ENCODE data around the gene WDR90. TPM values are rescaled to one million over a fixed set of nuclear protein-coding genes. Genes with fewer than 3 reads are reported as not detected.
A peak's percentile ranks its signal among the peaks of the same experiment; 100 is the strongest.

The WDR90 gene
- total RNA-seq, 1 donor from 2014 or later = 33.7 TPM

DNA sequence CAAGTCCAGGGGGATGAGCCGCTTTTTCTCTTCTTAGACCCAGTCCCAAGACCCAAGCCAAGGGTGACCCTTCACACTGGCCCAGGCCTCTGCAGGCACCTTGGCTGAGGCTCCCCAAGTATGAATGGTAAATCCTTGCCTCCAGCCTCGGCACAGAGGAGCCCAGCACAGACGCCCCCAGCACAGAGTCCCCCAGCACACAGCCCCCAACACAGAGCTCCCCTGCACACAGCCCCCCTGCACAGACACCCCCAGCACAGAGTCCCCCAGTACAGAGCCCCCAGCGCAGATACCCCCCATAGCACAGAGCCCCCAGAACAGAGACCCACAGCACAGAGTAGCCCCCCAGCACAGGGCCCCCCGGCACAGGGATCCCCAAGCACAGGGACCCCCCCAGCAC, 8.6 kb upstream of the WDR90 start:
- H3K36me3 Mint-ChIP-seq (ENCODE audit: low read depth) = peaks cover 6% of the 10 kb centered on the region
- no peaks in the 10 kb centered on the region for H3K27me3 Mint-ChIP-seq
- DNase-seq (no peak), ATAC-seq (ENCODE audit: low read depth) (no peak)
- TF ChIP-seq, protein P1, sequence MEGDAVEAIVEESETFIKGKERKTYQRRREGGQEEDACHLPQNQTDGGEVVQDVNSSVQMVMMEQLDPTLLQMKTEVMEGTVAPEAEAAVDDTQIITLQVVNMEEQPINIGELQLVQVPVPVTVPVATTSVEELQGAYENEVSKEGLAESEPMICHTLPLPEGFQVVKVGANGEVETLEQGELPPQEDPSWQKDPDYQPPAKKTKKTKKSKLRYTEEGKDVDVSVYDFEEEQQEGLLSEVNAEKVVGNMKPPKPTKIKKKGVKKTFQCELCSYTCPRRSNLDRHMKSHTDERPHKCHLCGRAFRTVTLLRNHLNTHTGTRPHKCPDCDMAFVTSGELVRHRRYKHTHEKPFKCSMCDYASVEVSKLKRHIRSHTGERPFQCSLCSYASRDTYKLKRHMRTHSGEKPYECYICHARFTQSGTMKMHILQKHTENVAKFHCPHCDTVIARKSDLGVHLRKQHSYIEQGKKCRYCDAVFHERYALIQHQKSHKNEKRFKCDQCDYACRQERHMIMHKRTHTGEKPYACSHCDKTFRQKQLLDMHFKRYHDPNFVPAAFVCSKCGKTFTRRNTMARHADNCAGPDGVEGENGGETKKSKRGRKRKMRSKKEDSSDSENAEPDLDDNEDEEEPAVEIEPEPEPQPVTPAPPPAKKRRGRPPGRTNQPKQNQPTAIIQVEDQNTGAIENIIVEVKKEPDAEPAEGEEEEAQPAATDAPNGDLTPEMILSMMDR (IDR thresholded peaks at IDR 0.05) = no peak
- peak overlapping the region; percentile 4 for H3K4me3 Mint-ChIP-seq
- H3K4me1 Mint-ChIP-seq = peaks cover 38% of the 10 kb centered on the region
- intact Hi-C loops (cut with micrococcal nuclease) = no loop called here
- CTCF ChIA-PET = no interaction called here
- H3K9me3 Mint-ChIP-seq = no peaks in the 10 kb centered on the region
- POLR2A ChIA-PET = interaction anchor here (0.7 to 1.1 kb wide), 3 partner anchors 19 to 239 kb away, joined by 5 to 9 read pairs (median 6); partner anchors contain the start of gene DECR2
- no peak overlapping the region for H3K27ac Mint-ChIP-seq

DNA sequence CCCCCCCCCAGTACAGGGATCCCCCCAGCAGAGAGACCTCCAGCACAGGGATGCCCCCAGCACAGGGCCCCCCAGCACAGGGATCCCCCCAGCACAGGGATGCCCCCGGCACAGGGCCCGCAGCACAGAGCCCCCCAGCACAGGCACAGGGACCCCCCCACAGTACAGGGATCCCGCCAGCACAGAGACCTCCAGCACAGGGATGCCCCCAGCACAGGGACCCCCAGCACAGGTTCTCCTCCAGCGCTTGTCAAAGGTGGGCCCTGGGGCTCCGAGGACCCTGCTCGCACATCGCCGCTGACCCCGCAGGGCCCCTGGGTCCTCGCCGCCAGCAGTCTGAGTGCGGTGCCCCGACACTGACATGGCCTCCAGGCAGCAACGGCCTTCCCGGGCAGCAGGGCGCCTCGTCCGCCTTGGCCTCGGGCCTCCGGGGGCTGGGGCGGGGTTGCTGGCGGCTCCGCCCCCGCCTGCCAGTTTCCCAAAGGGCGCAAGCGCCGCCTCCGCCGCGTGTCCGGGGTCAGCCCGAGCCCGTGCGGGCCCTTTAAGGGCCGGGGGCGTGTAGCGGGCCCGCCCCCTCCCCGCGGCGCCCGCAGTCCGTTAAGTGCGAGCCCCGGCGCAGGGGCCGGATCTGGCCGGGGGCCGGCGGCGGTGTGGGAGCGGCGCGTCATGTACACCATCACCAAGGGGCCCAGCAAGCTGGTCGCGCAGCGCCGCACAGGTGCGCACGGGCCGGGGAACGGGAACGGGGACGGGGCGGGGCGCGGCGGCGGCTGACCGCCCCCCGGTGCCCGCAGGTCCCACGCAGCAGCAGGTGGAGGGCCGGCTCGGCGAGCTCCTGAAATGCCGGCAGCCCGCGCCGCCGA, 7.6 kb upstream of the WDR90 start, which contains the start of gene MCRIP2:
MCRIP2 (plus strand) TSS at position 503 of the 863 bp plus-strand sequence; CDS start at position 667, 164 bp downstream.
- TF ChIP-seq, protein P1 (IDR thresholded peaks at IDR 0.05) = no peak
- ChIA-PET CTCF (no interaction called here), POLR2A (interaction anchor here (1.0 to 1.2 kb wide), 2 partner anchors 80 to 115 kb away, joined by 3 read pairs; partner anchors contain the start of genes ANTKMT and CAPN15)
- Mint-ChIP-seq H3K4me1 (peaks cover 35% of the 10 kb centered on the region), H3K4me3 (peak within 1 kb of the TSS; percentile 71), H3K27me3 (no peaks in the 10 kb centered on the region), H3K36me3 (ENCODE audit: low read depth) (peaks cover 3% of the 10 kb centered on the region), H3K27ac (no peak within 1 kb of the TSS), H3K9me3 (no peaks in the 10 kb centered on the region)
- DNase-seq (peak; percentile 78), ATAC-seq (ENCODE audit: low read depth) (peak; percentile 43)
- intact Hi-C loops (cut with micrococcal nuclease) = no loop called here

DNA sequence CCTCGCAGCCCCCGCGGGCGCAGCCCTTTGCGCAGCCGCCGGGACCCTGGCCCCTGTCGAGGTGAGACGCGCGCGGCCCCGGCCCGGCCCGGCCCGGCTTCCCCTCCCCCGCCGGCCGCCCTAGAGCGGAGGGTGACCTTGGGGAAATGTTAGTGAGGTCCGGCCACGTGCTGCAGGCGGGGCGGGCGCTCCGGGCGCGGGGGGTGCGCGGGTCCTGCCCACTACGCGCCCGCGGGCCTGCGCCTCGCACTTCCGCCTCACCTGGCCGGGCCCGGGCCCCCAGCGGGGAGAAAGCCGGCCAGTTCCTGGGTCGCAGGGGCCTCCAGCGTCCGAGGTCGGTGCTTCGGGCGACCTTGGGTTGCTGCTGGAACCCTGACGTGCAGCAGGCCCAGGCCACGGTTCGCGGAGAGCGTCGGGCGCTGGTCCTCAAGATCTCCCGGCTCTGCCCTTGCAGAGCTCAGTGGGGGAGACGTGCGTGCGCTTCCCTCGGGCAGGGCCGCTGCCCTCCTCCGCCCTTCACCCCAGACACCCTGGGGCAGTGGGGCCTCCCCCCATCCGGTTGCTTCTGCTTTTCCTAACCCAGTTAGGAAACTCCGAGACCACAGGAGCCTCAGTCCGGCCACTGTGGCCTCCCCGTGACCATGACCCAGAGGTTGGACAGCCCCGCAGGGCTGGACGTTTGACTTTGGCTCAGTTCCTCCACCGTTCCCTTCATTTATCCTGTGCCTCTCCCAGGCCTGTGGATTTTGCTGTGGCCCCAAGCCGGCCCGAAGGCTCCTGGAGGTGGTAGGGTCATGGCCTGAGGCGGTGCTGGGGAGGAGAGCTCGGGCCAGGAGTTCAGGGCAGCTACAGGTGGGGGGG, 6.7 kb upstream of the WDR90 start:
- Mint-ChIP-seq H3K27ac (peak overlapping the region; percentile 46), H3K9me3 (no peaks in the 10 kb centered on the region), H3K4me3 (peak overlapping the region; percentile 71), H3K36me3 (ENCODE audit: low read depth) (no peaks in the 10 kb centered on the region), H3K4me1 (peaks cover 37% of the 10 kb centered on the region), H3K27me3 (no peaks in the 10 kb centered on the region)
- peak; percentile 44 for DNase-seq
- ChIA-PET CTCF (no interaction called here), POLR2A (interaction anchor here (1.0 to 1.2 kb wide), 2 partner anchors 79 to 115 kb away, joined by 3 read pairs; partner anchors contain the start of genes ANTKMT and CAPN15)
- TF ChIP-seq, protein P1 (IDR thresholded peaks at IDR 0.05) = no peak
- intact Hi-C loops (cut with micrococcal nuclease) = no loop called here
- peak; percentile 35 for ATAC-seq (ENCODE audit: low read depth)

DNA sequence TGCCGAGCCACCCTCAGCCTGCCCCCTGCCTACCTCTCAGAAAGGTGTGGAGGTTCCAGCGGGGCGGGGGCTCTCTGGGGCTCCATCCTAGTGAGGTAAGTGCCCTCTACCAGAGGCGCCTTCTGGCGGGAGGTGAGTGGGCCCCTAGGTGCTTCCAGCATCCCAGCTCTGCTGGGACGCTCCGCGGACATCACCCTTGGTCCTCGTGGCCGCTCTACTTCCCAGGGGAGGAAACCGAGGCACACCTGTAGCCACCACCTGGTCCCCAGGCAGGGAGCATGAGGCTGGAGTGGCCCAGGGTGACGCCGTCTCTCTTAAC, 6.2 kb upstream of the WDR90 start:
- Mint-ChIP-seq H3K9me3 (no peaks in the 10 kb centered on the region), H3K27me3 (no peaks in the 10 kb centered on the region), H3K36me3 (ENCODE audit: low read depth) (no peaks in the 10 kb centered on the region), H3K4me1 (peaks cover 35% of the 10 kb centered on the region), H3K27ac (peak overlapping the region; percentile 46), H3K4me3 (peak overlapping the region; percentile 71)
- POLR2A ChIA-PET = interaction anchor here (1.0 to 1.2 kb wide), 2 partner anchors 78 to 116 kb away, joined by 3 read pairs; partner anchors contain the start of genes ANTKMT and CAPN15
- intact Hi-C loops (cut with micrococcal nuclease) = no loop called here
- ATAC-seq (ENCODE audit: low read depth) (no peak), DNase-seq (no peak)
- TF ChIP-seq, protein P1 (IDR thresholded peaks at IDR 0.05) = no peak
- CTCF ChIA-PET = no interaction called here
